Chondrocyte (in vitro differentiated cells): Measurements from ENCODE around the gene CAMKMT. TPM values are rescaled to one million over a fixed set of nuclear protein-coding genes. Genes with fewer than 3 reads are reported as not detected.

Experiments used
- DNase-seq: peaks from one replicate; pipeline ENCODE4 v3.0.0; 2021; ENCODE audit warnings: mixed read lengths, low spot score
- H3K27ac Mint-ChIP-seq: one replicate; pipeline ENCODE4 v1.8.0; 2021; ENCODE audit warnings: mild to moderate bottlenecking, moderate library complexity, mixed read lengths; ENCODE audit not compliant: unreplicated experiment
- H3K27me3 Mint-ChIP-seq: 2 replicates; pipeline ENCODE4 v1.8.0; 2021; ENCODE audit warnings: low read depth, mixed read lengths
- H3K36me3 Mint-ChIP-seq: 2 replicates; pipeline ENCODE4 v1.8.0; 2021; ENCODE audit warnings: low read depth, mixed read lengths
- H3K4me1 Mint-ChIP-seq: 2 replicates; pipeline ENCODE4 v1.8.0; 2021; ENCODE audit warnings: low read depth, mild to moderate bottlenecking, mixed read lengths
- H3K4me3 Mint-ChIP-seq: one replicate; pipeline ENCODE4 v1.8.0; 2021; ENCODE audit warnings: mild to moderate bottlenecking, moderate library complexity, mixed read lengths; ENCODE audit not compliant: unreplicated experiment
- H3K9me3 Mint-ChIP-seq: 2 replicates; pipeline ENCODE4 v1.8.0; 2021; ENCODE audit warnings: low read depth, mixed read lengths
- CTCF ChIP-seq: fragments of 200-600 bp; sonication (generic); IDR thresholded peaks from 2 replicates; pipeline ENCODE4 v1.5.0; 2021; ENCODE audit warnings: antibody characterized with exemption, mild to moderate bottlenecking, moderate library complexity
- total RNA-seq: library from RNA; stranded (reverse); gene quantifications from 3 replicates; pipeline ENCODE4 v1.2.1, GENCODE V29; 2021

CAMKMT gene
- total RNA-seq, 1 donor from 2014 or later = 6.5 TPM

GRCh38 chr2:44743473-44743872 is 381.7 kb downstream of the CAMKMT start:
- no peaks in the 10 kb centered on the region for H3K27me3 Mint-ChIP-seq
- H3K4me3 Mint-ChIP-seq = no peak overlapping the region
- DNase-seq = no peak
- TF ChIP-seq CTCF = no peak
- H3K4me1 Mint-ChIP-seq = no peaks in the 10 kb centered on the region
- no peaks in the 10 kb centered on the region for H3K9me3 Mint-ChIP-seq
- no peak overlapping the region for H3K27ac Mint-ChIP-seq
- H3K36me3 Mint-ChIP-seq = no peaks in the 10 kb centered on the region

- Mint-ChIP-seq H3K9me3 (no peaks in the 10 kb centered on the region), H3K36me3 (no peaks in the 10 kb centered on the region), H3K27ac (no peak overlapping the region), H3K27me3 (no peaks in the 10 kb centered on the region), H3K4me1 (no peaks in the 10 kb centered on the region), H3K4me3 (no peak overlapping the region)
- no peak for TF ChIP-seq CTCF
- no peak for DNase-seq
These were observed 383.5 kb downstream of the CAMKMT start for GRCh38 chr2:44744961-44745892.

GRCh38 chr2:44745922-44746766 is 384.4 kb downstream of the CAMKMT start:
- no peaks in the 10 kb centered on the region for H3K4me1 Mint-ChIP-seq
- no peaks in the 10 kb centered on the region for H3K27me3 Mint-ChIP-seq
- TF ChIP-seq CTCF = no peak
- no peak overlapping the region for H3K4me3 Mint-ChIP-seq
- H3K27ac Mint-ChIP-seq = no peak overlapping the region
- H3K9me3 Mint-ChIP-seq = no peaks in the 10 kb centered on the region
- DNase-seq = no peak
- H3K36me3 Mint-ChIP-seq = peaks cover 1% of the 10 kb centered on the region

GRCh38 chr2:44746856-44747615 is 385.3 kb downstream of the CAMKMT start:
- Mint-ChIP-seq H3K4me1 (no peaks in the 10 kb centered on the region), H3K27ac (no peak overlapping the region), H3K27me3 (no peaks in the 10 kb centered on the region), H3K36me3 (peaks cover 1% of the 10 kb centered on the region), H3K9me3 (no peaks in the 10 kb centered on the region), H3K4me3 (no peak overlapping the region)
- TF ChIP-seq CTCF = no peak
- no peak for DNase-seq

- Mint-ChIP-seq H3K27me3 (no peaks in the 10 kb centered on the region), H3K9me3 (no peaks in the 10 kb centered on the region), H3K4me3 (no peak overlapping the region), H3K27ac (no peak overlapping the region), H3K36me3 (peaks cover 1% of the 10 kb centered on the region), H3K4me1 (no peaks in the 10 kb centered on the region)
- no peak for DNase-seq
- TF ChIP-seq CTCF = no peak
These were observed 386.0 kb downstream of the CAMKMT start for GRCh38 chr2:44747794-44748193.
